Breast epithelium (tissue), 4 donors: Measurements from ENCODE around the gene TFAP2B. TPM values are rescaled to one million over a fixed set of nuclear protein-coding genes. Genes with fewer than 3 reads are reported as not detected.
A peak's percentile ranks its signal among the peaks of the same experiment; 100 is the strongest.

ENCODE experiments used
- DNase-seq, 2 donors: peaks; one replicate each; pipeline ENCODE4 v3.0.0-alpha.2; 2019; ENCODE audit warnings: low spot score in 2 of 2
- H3K27ac ChIP-seq, 2 donors: fragments of 200-600 bp; sonication (generic) in 1 of 2; one replicate each; pipeline ENCODE4 v1.5.1; 2016 to 2019; ENCODE audit warnings: mild to moderate bottlenecking in 1 of 2
- H3K27me3 ChIP-seq, 2 donors: fragments of 200-600 bp; sonication (generic) in 1 of 2; one replicate each; pipeline versions ENCODE4 v1.5.1 to v1.6.0; 2017 to 2019; ENCODE audit warnings: control low read depth in 1 of 2, mild to moderate bottlenecking in 1 of 2
- H3K36me3 ChIP-seq: fragments of 200-600 bp; one replicate; pipeline ENCODE4 v1.5.1; 2019
- H3K4me1 ChIP-seq, 2 donors: fragments of 200-600 bp; sonication (generic); one replicate each; pipeline ENCODE4 v1.5.1; 2016 to 2019; ENCODE audit warnings: control low read depth in 1 of 2
- H3K4me3 ChIP-seq, 3 donors: fragments of 200-600 bp; sonication (generic); 1 replicate in 2 of 3; 2 replicates in 1 of 3; pipeline ENCODE4 v1.5.1; 2016 to 2019; ENCODE audit warnings: mild to moderate bottlenecking in 3 of 3, moderate library complexity in 2 of 3
- H3K9me3 ChIP-seq, 2 donors: fragments of 200-600 bp; sonication (generic) in 1 of 2; one replicate each; pipeline ENCODE4 v1.5.1; 2016 to 2019; ENCODE audit warnings: control low read depth in 1 of 2
- CTCF ChIP-seq, 3 donors: fragments of 450-650 bp; IDR thresholded peaks; one replicate each; pipeline ENCODE4 v1.5.1; 2016 to 2017; ENCODE audit warnings: antibody characterized with exemption in 3 of 3, mild to moderate bottlenecking in 3 of 3, moderate library complexity in 3 of 3
- POLR2A ChIP-seq: fragments of 450-650 bp; IDR thresholded peaks from one replicate; pipeline ENCODE4 v1.6.1; 2016; ENCODE audit warnings: antibody characterized with exemption, mild to moderate bottlenecking, moderate library complexity
- POLR2AphosphoS5 ChIP-seq, 3 donors: sonication (generic); formaldehyde crosslinking; IDR thresholded peaks; one replicate each; pipeline ENCODE4 v1.6.1; 2017; ENCODE audit warnings: antibody characterized with exemption in 3 of 3
- intact Hi-C: fragments of 100-400 bp; cut with DNase I; formaldehyde crosslinking; loops from one replicate; pipeline ENCODE4 v1.15.1; 2023; ENCODE audit warnings: low total_unique reads
- total RNA-seq, 3 donors: library from RNA; depleted of rRNA; stranded (reverse); fragments of >200 nt; gene quantifications; one replicate each; pipeline ENCODE4 v1.1.0, GENCODE V29; 2016

Gene TFAP2B
- total RNA-seq, 3 donors from 2014 or later = under 0.01 to 25.0 (median 14.4) TPM

DNA sequence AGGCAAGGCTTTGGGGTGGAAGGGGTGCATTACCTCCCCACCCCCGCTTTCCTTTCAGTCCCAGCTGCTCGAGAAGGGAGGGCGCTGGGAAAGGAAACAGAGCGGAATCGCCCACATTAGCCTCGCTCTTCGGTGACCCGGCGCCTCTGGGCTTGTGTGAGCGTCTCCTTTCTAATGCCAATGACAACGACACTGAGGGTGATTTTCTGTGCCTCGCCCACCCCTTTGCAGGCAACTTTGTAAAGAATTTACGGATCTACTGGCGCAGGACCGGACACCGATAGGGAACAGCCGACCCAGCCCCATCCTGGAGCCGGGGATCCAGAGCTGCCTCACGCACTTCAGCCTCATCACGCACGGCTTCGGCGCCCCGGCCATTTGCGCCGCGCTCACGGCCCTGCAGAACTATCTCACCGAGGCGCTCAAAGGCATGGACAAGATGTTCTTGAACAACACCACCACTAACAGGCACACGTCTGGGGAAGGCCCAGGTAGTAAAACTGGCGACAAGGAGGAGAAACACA is 24.3 kb downstream of the TFAP2B start:
- H3K4me1 ChIP-seq = no peaks in the 10 kb centered on the region
- H3K9me3 ChIP-seq = no peaks in the 10 kb centered on the region
- DNase-seq = no peak
- peak overlapping the region in 2 of 3 donors; percentile 40 to 55 for H3K4me3 ChIP-seq
- intact Hi-C loops = no loop called here
- peak overlapping the region; percentile 82 to 87 for H3K27ac ChIP-seq
- TF ChIP-seq POLR2AphosphoS5 (IDR thresholded peaks at IDR 0.05) = peak in 1 of 3 donors; percentile 31
- TF ChIP-seq CTCF (IDR thresholded peaks at IDR 0.05) = no peak
- H3K27me3 ChIP-seq = peaks cover 0 to 37% of the 10 kb centered on the region in 2 donors
- no peaks in the 10 kb centered on the region for H3K36me3 ChIP-seq

DNA sequence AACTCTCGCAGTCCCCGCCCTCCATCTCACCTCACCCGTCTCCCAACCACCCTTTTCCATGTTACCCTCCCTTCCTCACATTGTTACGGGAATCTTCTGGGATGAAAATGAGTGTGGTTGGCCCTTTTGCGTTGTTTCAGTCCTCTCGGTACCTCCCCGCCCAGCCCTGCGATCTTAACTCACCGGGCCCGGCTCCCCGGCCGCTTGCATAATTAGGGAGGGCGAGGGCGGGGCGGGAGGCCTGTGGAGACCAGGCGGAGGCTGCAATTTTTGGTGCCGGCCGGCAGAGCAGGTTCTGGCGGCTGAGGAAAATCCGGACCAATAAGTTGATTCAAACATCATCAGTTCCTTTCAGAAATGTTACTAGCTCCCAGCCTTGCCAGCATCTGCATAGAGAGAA is 25.2 kb downstream of the TFAP2B start:
- intact Hi-C loops = no loop called here
- H3K4me3 ChIP-seq = peak overlapping the region in 2 of 3 donors; percentile 40 to 55
- H3K36me3 ChIP-seq = no peaks in the 10 kb centered on the region
- peak; percentile 87 to 92 for DNase-seq
- no peaks in the 10 kb centered on the region for H3K9me3 ChIP-seq
- H3K4me1 ChIP-seq = no peaks in the 10 kb centered on the region
- TF ChIP-seq POLR2AphosphoS5 (IDR thresholded peaks at IDR 0.05) = peak in 1 of 3 donors; percentile 73
- peak in 2 of 3 donors; percentile 19 to 38 for TF ChIP-seq CTCF (IDR thresholded peaks at IDR 0.05)
- peak; percentile 53 for TF ChIP-seq POLR2A
- peak overlapping the region; percentile 68 to 87 for H3K27ac ChIP-seq
- peaks cover 0 to 32% of the 10 kb centered on the region in 2 donors for H3K27me3 ChIP-seq

DNA sequence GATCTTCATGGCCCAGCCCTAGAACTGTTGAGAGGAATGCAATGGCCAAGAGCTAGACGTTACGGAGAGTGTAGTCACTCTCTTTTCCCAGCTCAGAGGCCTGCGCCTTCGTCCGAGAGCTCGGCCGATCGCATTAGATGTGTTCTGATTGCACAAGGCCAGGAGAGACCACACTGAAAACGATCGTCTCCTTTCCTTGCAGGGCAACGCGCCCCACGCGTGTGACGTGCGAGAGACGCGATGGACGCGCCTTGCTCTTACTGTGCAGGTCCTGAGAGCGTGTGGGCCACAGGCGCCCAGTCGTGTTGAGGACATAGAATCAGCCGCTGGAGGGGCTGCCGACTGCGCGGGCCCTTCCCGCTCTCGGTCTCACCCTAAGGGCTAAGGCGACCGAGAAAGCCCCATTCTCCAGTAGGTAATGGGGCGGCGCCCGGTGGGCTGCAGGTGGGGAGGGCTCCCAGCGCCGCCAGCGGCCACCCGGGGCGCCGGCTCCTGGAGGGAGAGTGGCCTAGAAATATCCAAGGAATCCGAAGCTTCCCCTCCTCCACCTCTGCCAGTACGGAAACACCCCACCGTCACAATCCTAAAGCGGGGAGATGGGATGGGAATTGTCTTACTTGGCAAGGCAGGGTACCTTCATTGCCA is 26.9 kb downstream of the TFAP2B start:
- no peaks in the 10 kb centered on the region for H3K36me3 ChIP-seq
- H3K4me1 ChIP-seq = no peaks in the 10 kb centered on the region
- H3K27me3 ChIP-seq = peaks cover 0 to 48% of the 10 kb centered on the region in 2 donors
- DNase-seq = no peak
- H3K4me3 ChIP-seq = peak overlapping the region in 1 of 3 donors; percentile 39
- intact Hi-C loops = no loop called here
- no peaks in the 10 kb centered on the region for H3K9me3 ChIP-seq
- TF ChIP-seq CTCF (IDR thresholded peaks at IDR 0.05) = no peak
- no peak for TF ChIP-seq POLR2AphosphoS5 (IDR thresholded peaks at IDR 0.05)
- no peak for TF ChIP-seq POLR2A
- peak overlapping the region; percentile 77 to 87 for H3K27ac ChIP-seq

DNA sequence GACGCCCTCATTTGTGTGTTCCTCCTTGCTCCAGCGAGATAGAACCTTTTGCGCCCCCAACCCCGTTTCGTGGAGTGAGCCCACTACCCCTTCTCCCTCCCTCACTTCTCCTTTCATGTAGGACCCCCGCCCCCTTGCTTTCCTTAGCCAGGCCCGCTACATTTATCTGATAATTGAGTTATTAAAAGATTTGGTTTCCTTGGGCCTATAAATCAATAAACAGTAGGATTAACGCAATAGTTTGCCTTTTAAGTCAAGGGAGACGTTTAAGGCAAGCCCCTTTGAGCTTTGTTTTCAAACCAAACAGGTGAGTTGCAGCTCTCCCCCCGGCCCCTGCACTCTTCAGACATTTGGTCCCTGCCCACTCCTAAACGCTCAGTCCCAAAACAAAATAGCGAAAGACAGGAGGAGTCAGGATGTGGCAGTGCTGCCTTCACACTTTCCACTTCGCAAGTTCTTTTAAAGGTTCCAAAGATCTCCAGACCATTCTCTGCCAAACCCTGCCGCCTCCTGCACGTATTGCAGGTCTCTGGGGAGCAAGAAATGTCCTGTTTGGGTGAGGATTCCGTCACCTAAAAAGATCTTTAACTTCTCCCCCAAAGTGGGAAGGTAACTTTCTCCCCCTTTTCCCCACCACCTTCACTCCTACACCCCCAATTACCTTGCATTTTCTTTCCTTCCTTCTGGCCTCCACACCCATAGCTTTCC is 27.6 kb downstream of the TFAP2B start:
- TF ChIP-seq POLR2A = no peak
- no peak for TF ChIP-seq CTCF (IDR thresholded peaks at IDR 0.05)
- no peak for TF ChIP-seq POLR2AphosphoS5 (IDR thresholded peaks at IDR 0.05)
- Histone ChIP-seq H3K27me3 (peaks cover 0 to 53% of the 10 kb centered on the region in 2 donors), H3K27ac (peak overlapping the region; percentile 77 to 87), H3K4me1 (no peaks in the 10 kb centered on the region), H3K4me3 (peak overlapping the region in 1 of 3 donors; percentile 39), H3K36me3 (no peaks in the 10 kb centered on the region), H3K9me3 (no peaks in the 10 kb centered on the region)
- intact Hi-C loops = no loop called here
- no peak for DNase-seq

GRCh38 chr6:50846852-50847155 is 28.1 kb downstream of the TFAP2B start:
- peaks cover 0 to 52% of the 10 kb centered on the region in 2 donors for H3K27me3 ChIP-seq
- no peaks in the 10 kb centered on the region for H3K36me3 ChIP-seq
- H3K4me3 ChIP-seq = peak overlapping the region in 1 of 3 donors; percentile 26
- H3K4me1 ChIP-seq = no peaks in the 10 kb centered on the region
- intact Hi-C loops = no loop called here
- no peak for TF ChIP-seq POLR2AphosphoS5 (IDR thresholded peaks at IDR 0.05)
- no peak for TF ChIP-seq POLR2A
- no peak for TF ChIP-seq CTCF (IDR thresholded peaks at IDR 0.05)
- H3K9me3 ChIP-seq = no peaks in the 10 kb centered on the region
- H3K27ac ChIP-seq = peak overlapping the region; percentile 77 to 87
- DNase-seq = no peak
